HepG2 (cell line): ENCODE measurements around the gene GNA14.

Source experiments
- ARID3A ChIP-seq: IDR thresholded peaks from 2 replicates; pipeline ENCODE4 v1.6.1; 2012; ENCODE audit warnings: low read depth, low read length, improper control_type of control experiment
- CHD2 ChIP-seq: IDR thresholded peaks from 2 replicates; pipeline ENCODE4 v1.6.1; 2011; ENCODE audit warnings: low read depth, low read length, improper control_type of control experiment
- CHD4 ChIP-seq: fragments of 200-600 bp; sonication (generic); IDR thresholded peaks from 2 replicates; pipeline ENCODE4 v1.7.0; 2017; ENCODE audit warnings: mild to moderate bottlenecking, low read length, borderline replicate concordance
- CTCF ChIP-seq: sonication (generic); formaldehyde crosslinking; IDR thresholded peaks from 2 replicates; pipeline ENCODE4 v1.5.0; 2020; ENCODE audit warnings: mild to moderate bottlenecking, missing genetic modification reagents, moderate library complexity
- EP300 ChIP-seq, 3 experiments: sonication (generic) in 1 of 3; formaldehyde crosslinking in 1 of 3; IDR thresholded peaks; 2 replicates each; pipeline versions ENCODE4 v1.5.1 to v1.6.1; 2011 to 2020; ENCODE audit warnings: low read depth in 2 of 3, low read length in 2 of 3, borderline replicate concordance in 1 of 3, improper control_type of control experiment in 1 of 3, mild to moderate bottlenecking in 1 of 3, missing genetic modification reagents in 1 of 3, moderate library complexity in 1 of 3
- HMGXB4 ChIP-seq, 2 experiments: sonication (generic) in 1 of 2; formaldehyde crosslinking in 1 of 2; IDR thresholded peaks; 2 replicates each; pipeline versions ENCODE4 v1.4.0 to v1.6.1; 2018 to 2020; ENCODE audit warnings: missing genetic modification reagents in 2 of 2, borderline replicate concordance in 1 of 2, low read depth in 1 of 2, mild to moderate bottlenecking in 1 of 2, missing biosample characterization in 1 of 2
- ZBTB8A ChIP-seq: sonication (generic); formaldehyde crosslinking; IDR thresholded peaks from 2 replicates; pipeline ENCODE4 v1.4.0; 2020; ENCODE audit warnings: mild to moderate bottlenecking, low read depth, missing genetic modification reagents, borderline replicate concordance
- ZNF138 ChIP-seq: sonication (generic); formaldehyde crosslinking; IDR thresholded peaks from 2 replicates; pipeline ENCODE4 v1.5.0; 2020; ENCODE audit warnings: mild to moderate bottlenecking, low read depth, missing genetic modification reagents
- ZNF672 ChIP-seq: sonication (generic); formaldehyde crosslinking; IDR thresholded peaks from 2 replicates; pipeline ENCODE4 v1.8.1; 2022; ENCODE audit warnings: missing genetic modification reagents
- ZNF776 ChIP-seq: sonication (generic); formaldehyde crosslinking; IDR thresholded peaks from 2 replicates; pipeline ENCODE4 v1.4.0; 2020; ENCODE audit warnings: mild to moderate bottlenecking, missing genetic modification reagents
- TF ChIP-seq, protein P1 (sequence below): IDR thresholded peaks from 2 replicates; pipeline ENCODE4 v1.6.1; 2012; ENCODE audit warnings: inconsistent platforms
- TF ChIP-seq, protein P2 (sequence below): sonication (generic); formaldehyde crosslinking; IDR thresholded peaks from 2 replicates; pipeline ENCODE4 v1.4.0; 2020; ENCODE audit warnings: missing genetic modification reagents
- TF ChIP-seq, protein P3 (sequence below): IDR thresholded peaks from 2 replicates; pipeline ENCODE4 v1.6.1; 2016

DNA sequence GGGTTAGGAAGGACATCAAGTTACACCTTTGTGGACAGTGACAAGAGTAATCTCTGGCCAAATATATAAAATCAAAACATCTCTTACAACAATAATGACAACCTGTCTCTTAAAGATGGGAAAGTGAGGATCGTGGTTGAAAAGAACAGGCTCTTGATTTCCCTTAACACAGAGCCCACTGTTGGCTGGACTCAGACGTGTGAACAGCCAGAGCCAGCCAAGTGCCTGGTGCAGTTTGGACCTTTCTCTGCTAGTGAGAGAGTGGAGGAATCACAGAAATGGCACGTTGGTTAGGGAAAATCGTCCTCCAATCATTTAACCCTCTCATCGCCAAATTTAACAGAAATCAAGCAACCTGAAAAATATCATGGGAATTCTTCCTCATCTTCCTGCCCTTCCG is 131.3 kb downstream of the GNA14 start:
- TF ChIP-seq, protein P1, sequence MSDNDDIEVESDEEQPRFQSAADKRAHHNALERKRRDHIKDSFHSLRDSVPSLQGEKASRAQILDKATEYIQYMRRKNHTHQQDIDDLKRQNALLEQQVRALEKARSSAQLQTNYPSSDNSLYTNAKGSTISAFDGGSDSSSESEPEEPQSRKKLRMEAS = no peak
- TF ChIP-seq, protein P2, sequence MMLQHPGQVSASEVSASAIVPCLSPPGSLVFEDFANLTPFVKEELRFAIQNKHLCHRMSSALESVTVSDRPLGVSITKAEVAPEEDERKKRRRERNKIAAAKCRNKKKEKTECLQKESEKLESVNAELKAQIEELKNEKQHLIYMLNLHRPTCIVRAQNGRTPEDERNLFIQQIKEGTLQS (CRISPR knock-in tag) = no peak
- TF ChIP-seq ZNF776 (CRISPR knock-in tag) (no peak), ZNF672 (CRISPR knock-in tag) (no peak), ZBTB8A (CRISPR knock-in tag) (no peak), CTCF (CRISPR knock-in tag) (no peak), ARID3A (no peak), CHD2 (no peak), ZNF138 (CRISPR knock-in tag) (no peak), HMGXB4 (CRISPR knock-in tag; IDR thresholded peaks at IDR 0.05; ENCODE audit: borderline replicate concordance in 1 of 2, low read depth in 1 of 2) (no peak), EP300 (IDR thresholded peaks at IDR 0.05; ENCODE audit: low read depth in 2 of 2, low read length in 2 of 2) (no peak), EP300 (CRISPR knock-in tag; IDR thresholded peaks at IDR 0.05; ENCODE audit: borderline replicate concordance) (no peak), CHD4 (no peak)
- TF ChIP-seq, protein P3, sequence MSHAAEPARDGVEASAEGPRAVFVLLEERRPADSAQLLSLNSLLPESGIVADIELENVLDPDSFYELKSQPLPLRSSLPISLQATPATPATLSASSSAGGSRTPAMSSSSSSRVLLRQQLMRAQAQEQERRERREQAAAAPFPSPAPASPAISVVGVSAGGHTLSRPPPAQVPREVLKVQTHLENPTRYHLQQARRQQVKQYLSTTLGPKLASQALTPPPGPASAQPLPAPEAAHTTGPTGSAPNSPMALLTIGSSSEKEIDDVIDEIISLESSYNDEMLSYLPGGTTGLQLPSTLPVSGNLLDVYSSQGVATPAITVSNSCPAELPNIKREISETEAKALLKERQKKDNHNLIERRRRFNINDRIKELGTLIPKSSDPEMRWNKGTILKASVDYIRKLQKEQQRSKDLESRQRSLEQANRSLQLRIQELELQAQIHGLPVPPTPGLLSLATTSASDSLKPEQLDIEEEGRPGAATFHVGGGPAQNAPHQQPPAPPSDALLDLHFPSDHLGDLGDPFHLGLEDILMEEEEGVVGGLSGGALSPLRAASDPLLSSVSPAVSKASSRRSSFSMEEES (CRISPR knock-in tag) = no peak
